AML-193 (cell line): Measurements from ENCODE around the gene IL20RB.

ENCODE experiments used
- DNase-seq, 2 experiments: peaks; one replicate each; lab custom pipeline; 2025; lab: John Stamatoyannopoulos, UW

The IL20RB gene

DNA sequence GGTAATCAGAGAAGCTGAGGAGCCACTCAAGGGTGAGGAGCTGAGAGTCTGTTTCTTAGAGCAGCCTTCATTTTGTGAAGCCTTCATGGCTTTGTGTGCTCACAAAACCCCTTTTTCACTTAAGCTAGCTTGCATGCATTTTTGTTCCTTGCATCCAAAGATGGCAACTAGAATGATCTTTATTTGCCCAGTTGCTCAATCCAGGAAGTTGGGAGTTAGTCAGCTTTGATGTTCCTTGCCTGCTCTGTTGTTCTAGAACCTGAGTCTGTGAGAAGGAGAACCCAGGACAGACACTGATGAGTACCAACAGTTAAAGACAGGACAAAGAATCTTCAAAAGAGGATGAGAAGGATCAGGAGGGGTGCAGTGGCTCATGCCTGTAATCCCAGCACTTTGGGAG is 81.8 kb downstream of the IL20RB start:
- no peak for DNase-seq

DNA sequence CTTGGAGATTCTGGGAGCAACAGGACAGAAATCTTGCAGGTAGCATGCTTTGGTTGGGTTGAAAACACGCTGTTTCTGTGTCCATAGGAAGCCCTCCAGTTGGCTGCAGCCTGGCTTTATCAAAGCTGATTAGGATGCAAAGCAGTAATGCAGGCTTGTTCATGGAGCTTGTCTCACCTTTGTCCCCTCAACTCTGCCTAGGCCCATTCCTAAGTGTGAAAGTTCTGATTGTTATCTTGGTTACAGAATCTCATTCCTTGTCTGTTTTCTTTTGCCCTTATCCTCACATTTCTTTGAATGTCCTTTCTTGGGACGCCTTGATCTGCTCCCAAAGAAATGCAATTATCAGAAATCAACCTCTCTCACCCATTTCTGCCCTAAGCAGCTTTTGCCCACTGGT is 83.5 kb downstream of the IL20RB start:
- no peak for DNase-seq

DNA sequence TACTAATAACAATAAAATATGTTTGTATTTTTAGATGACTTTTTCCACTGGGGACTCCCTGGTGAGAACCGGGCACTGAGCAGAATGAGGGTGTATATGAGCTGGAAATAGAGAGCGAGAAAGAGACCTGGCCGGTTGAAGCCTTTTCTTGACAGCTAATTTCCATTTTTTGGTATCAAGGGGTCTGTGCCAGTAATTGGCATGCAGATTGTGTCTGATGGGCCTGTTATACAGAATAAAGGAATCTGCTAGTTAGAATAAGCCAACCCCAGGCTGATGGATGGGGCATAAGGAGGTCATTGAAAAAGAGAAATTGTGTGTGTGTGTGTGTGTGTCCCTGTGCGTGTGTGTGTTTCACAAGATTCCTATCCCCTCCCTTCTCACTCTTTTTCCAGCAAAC is 83.9 kb downstream of the IL20RB start:
- DNase-seq, result no peak

DNA sequence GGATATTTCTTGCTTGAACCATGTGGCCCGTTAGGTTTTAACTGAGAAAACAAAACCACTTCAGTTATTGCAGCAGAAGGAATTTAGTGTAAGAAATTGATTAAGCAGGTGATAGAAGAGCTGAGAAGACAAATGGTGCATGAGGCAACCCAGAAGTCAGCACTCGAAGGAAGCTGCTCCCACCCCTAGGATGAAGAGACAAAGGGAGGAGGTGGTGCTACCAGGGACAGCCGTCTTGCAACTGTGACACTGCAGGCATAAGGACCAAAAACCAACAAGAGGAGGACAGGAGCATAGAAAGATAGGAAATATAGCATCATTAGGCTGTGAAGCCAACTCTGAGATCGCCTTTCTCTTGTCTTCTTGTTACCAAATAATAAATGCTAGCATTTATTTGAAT is 89.0 kb downstream of the IL20RB start:
- no peak for DNase-seq

DNA sequence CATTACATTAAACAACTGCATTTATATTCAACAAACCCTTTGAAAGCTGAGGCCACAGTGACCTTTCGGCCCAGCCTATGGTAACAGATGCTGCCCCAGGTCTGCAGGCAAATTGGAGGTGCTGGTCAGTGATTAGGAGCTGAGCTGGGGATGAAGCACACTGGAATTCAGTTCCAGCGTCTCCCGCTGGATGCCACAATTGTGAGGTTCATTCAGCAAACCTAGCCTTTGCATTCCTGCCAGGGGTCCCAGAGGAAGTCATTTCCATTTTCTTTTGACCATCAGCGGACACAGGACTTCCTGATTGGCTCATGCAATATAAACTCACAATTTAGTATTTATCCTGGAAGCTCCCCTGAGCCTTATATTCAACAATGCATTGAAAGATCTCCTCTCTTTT is 89.5 kb downstream of the IL20RB start:
- DNase-seq, result no peak

DNA sequence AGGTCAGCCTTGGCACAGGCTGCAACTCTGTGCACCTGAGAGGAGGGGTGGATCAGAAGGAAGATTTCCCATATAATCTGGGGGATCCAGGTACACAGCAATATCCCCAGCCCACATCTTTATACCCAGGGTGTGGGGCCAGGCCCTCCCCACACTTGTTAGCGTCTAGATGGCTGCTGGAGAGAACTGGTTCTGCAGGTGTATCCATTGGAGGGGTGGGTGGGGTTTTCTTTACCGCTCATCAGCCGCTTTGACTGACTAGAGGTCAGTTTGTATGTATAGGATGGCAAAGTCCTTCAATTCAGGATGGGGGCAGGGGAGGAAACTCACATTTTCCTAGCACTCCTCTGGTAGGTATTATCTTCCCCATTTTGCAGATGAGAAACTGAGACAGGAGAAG is 92.5 kb downstream of the IL20RB start:
- DNase-seq, result no peak

DNA sequence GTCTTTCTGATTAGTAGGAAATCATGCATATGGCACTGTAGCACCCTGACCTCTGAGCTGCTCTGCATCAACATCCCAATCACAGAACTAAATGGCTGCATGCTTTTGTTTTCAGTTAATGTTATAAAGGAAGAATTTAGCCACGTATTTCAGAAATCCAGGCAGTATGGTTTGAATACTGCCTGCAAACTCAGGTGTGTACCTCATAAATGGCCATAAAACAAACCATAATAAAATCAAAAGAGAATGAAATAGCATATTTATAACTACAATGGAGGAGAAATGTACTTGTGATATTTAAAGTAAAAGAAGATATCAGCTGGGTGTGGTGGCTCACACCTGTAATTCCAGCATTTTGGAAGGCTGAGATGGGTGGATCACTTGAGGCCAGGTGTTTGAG is 94.5 kb downstream of the IL20RB start:
- DNase-seq, result no peak
